GM10248 (cell line): Measurements from ENCODE around the gene LGI4.

Experiments used
- CTCF ChIA-PET: fragments of 300-600 bp; sonication (Branson Sonifier 250); formaldehyde crosslinking; extraction: SDS; loops from one replicate; lab custom pipeline; 2021; ENCODE audit warnings: antibody characterized with exemption; lab: Yijun Ruan, JAX
- POLR2A ChIA-PET: fragments of 350-650 bp; sonication (Branson Sonifier 250); formaldehyde crosslinking; extraction: SDS; loops from one replicate; lab custom pipeline; 2020; ENCODE audit warnings: antibody characterized with exemption; lab: Yijun Ruan, JAX
- DNase-seq: peaks from one replicate; pipeline ENCODE4 v3.0.0; 2012; ENCODE audit errors: extremely low spot score
- TF ChIP-seq, protein P1 (sequence below): IDR thresholded peaks from 2 replicates; pipeline ENCODE4 v1.5.1; 2012; ENCODE audit warnings: mild to moderate bottlenecking, low read depth; ENCODE audit errors: extremely low read depth, missing control alignments, control extremely low read depth

LGI4 gene

DNA sequence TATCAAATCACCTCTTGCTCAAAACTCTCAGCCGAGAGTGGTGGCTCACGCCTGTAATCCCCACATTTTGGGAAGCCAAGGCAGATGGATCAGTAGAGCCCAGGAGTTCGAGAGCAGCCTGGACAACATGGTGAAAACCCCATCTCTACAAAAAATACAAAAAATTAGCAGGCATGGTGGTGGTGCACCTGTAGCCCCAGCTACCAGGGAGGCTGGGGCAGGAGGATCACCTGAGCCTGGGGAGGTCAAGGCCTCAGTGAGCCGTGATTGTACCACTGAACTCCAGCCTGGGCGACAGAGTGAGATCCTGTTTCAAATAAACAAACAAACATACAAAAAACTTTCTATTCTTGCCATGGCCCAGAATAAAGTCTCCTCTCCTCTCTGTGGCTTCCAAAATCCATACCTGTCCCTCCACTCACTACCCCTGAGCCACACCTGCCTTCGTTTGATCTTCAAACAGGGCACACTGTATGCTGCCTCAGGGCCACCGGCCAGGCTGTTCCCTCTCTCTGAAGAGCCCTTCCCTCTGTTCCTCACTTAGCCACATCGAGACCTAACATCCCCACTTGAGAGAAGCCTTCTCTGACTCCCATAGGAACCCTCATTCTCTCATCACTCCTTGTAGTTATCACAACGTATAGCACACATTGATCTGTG, 6.3 kb downstream of the LGI4 start:
- ChIA-PET POLR2A (no interaction called here), CTCF (interaction anchor here (1.2 to 7.0 kb wide), 3 partner anchors 7 to 62 kb away, joined by 6 to 58 read pairs (median 7); partner anchors contain the start of gene LGI4)
- no peak for DNase-seq
- TF ChIP-seq, protein P1, sequence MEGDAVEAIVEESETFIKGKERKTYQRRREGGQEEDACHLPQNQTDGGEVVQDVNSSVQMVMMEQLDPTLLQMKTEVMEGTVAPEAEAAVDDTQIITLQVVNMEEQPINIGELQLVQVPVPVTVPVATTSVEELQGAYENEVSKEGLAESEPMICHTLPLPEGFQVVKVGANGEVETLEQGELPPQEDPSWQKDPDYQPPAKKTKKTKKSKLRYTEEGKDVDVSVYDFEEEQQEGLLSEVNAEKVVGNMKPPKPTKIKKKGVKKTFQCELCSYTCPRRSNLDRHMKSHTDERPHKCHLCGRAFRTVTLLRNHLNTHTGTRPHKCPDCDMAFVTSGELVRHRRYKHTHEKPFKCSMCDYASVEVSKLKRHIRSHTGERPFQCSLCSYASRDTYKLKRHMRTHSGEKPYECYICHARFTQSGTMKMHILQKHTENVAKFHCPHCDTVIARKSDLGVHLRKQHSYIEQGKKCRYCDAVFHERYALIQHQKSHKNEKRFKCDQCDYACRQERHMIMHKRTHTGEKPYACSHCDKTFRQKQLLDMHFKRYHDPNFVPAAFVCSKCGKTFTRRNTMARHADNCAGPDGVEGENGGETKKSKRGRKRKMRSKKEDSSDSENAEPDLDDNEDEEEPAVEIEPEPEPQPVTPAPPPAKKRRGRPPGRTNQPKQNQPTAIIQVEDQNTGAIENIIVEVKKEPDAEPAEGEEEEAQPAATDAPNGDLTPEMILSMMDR, result no peak

DNA sequence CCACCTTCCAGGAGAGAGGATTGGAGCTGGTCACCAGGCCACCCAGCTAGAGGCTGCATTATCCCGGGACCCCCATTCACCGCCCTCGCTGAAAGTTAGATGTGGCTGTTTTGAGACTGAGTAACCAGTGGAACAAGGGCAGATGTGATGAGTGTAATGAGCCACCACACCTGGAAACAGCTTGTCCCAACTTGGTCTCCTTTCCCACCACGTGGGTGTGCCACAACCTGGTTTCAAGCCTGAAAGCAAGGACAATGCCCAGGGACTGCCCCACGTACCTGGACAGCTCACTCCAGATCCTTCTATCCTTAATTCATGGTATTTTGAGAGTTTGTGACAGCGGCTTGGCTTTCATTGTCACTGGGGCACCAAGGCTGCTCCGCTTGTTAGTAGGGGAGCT, 7.0 kb downstream of the LGI4 start:
- POLR2A ChIA-PET, result interaction anchor here (0.6 kb wide), 1 partner anchor 77 kb away, joined by 4 read pairs; no protein-coding TSS in a partner anchor
- TF ChIP-seq, protein P1, result no peak
- no peak for DNase-seq
- CTCF ChIA-PET, result interaction anchor here (1.1 to 7.0 kb wide), 5 partner anchors 8 to 132 kb away, joined by 4 to 58 read pairs (median 6); partner anchors contain the start of gene LGI4

DNA sequence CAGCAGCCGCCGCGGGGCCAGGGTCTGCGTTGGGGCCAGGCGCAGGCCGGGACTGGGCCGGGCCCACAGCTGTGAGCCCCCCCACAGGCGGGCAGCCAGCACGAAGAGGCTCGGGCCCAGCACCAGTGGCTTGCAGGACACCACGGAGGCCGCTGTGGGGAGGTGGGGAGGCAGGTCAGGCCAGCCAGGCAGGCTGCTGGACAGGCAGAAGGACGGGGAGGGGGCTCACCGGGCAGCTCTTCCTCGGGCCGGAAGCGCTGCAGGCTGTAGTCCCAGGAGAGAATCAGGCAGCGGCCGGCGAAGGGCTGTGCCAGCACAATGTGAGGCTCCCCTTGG, 8.3 kb downstream of the LGI4 start:
- ChIA-PET POLR2A (no interaction called here), CTCF (interaction anchor here (0.9 to 7.0 kb wide), 4 partner anchors 9 to 131 kb away, joined by 4 to 58 read pairs (median 6); partner anchors contain the start of gene LGI4)
- TF ChIP-seq, protein P1, result no peak

DNA sequence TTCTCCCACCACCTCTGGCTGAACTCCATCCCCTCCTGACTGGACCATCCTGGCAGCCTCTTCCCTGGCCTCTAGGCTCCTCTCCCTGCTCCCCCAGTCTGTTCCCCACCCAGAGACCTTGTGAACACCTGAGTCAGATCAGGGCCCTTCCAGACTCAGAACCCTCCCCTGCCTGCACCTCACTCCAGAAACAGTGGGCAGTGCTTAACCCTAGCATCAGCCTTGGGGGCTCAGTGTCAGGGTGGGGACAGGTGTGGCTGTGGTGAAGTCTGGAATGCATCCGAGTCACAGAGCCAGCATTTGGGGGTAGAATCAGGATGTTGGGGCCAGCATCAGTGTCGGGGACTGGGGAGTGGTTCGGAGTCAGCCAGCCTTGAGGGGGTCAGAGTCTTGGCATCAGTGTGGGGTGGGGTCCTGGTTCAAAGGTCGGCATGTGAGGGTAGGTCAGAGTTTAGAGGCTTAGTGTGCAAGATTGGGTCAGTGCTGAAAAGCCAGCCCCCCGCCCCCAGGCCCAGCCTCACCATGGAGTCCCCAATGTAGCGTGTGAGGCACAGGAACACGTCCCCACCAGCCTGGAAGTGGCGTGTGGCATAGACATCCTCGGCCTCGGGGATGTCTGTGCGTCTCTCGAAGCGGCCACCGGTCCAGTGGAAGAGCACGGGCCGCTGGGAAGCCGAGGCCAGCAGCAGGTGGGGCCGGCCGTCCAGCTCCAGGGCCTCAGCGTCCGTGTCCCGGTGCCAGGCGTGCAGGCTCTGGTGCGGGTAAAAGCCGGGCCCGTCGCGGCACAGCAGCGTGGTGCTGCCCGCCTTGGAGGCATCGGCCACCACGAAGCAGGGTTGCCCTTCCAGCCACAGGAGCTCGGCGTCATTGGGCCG, 8.9 kb downstream of the LGI4 start:
- ChIA-PET POLR2A (no interaction called here), CTCF (interaction anchor here (0.9 to 7.0 kb wide), 4 partner anchors 10 to 130 kb away, joined by 4 to 58 read pairs (median 7); partner anchors contain the start of gene LGI4)
- TF ChIP-seq, protein P1, result no peak
- no peak for DNase-seq

More for the DNA sequence above, 8.3 kb downstream of the LGI4 start:
- no peak for DNase-seq

DNA sequence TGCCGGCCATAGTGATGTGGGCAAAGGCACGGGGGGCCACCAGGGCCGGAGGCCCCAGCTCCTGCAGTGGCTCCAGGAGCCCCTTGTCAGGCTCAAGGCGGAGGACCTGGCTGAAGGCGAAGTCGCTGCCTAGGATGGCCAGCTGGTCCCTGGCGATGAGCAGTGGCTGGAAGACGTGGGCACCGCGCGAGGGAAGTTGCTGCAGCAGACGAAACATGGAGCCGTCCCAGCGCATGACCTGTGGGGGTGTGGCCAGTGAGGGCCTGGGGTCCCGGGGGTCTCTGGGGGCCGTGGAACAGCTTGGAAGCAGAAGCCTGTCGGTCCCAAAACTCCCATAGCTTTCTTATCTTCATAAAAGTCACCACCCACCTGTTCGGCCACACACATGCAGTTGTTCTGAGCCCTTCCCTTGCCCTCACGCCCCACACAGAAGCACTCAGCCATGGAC, 9.6 kb downstream of the LGI4 start:
- TF ChIP-seq, protein P1, result no peak
- CTCF ChIA-PET, result interaction anchor here (1.3 to 7.0 kb wide), 3 partner anchors 11 to 58 kb away, joined by 5 to 58 read pairs (median 10); partner anchors contain the start of gene LGI4
- POLR2A ChIA-PET, result interaction anchor here (0.5 kb wide), 1 partner anchor 58 kb away, joined by 5 read pairs; no protein-coding TSS in a partner anchor

More for the DNA sequence above, 9.6 kb downstream of the LGI4 start:
- DNase-seq, result no peak
